Activated CD8-positive, alpha-beta memory T cell treated with anti-CD3 and anti-CD28 coated beads, Interleukin-2, amount 50 U/mL, for 1 hour (primary cell): ENCODE measurements around the gene KIAA0586.
"Not testable (repeated sequence)": the region's sequence is repeated elsewhere in the genome, so short reads cannot be mapped to it uniquely, and the experiment has no call there.

Source experiments
- DNase-seq: peaks from one replicate; pipeline ENCODE4 v3.0.0-alpha.2; 2020; ENCODE audit errors: extremely low read depth

The KIAA0586 gene

GRCh38 chr14:58464652-58465051 lies 37.1 kb downstream of the KIAA0586 start:
- no peak for DNase-seq

GRCh38 chr14:58465421-58465820 lies 37.9 kb downstream of the KIAA0586 start:
- DNase-seq = no peak

GRCh38 chr14:58466459-58466858 lies 38.9 kb downstream of the KIAA0586 start:
- no peak for DNase-seq

- DNase-seq = no peak
Measured at GRCh38 chr14:58467575-58467974, 40.1 kb downstream of the KIAA0586 start.

- no peak for DNase-seq
Measured at GRCh38 chr14:58469309-58469708, 41.8 kb downstream of the KIAA0586 start.

- no peak for DNase-seq
Measured at GRCh38 chr14:58476320-58476719, 48.8 kb downstream of the KIAA0586 start.

- DNase-seq = no peak
Measured at GRCh38 chr14:58477653-58478052, 50.1 kb downstream of the KIAA0586 start.

GRCh38 chr14:58478329-58478728 lies 50.8 kb downstream of the KIAA0586 start:
- DNase-seq = not testable (repeated sequence)

GRCh38 chr14:58479975-58480374 lies 52.5 kb downstream of the KIAA0586 start:
- no peak for DNase-seq

- no peak for DNase-seq
Measured at GRCh38 chr14:58484176-58484575, 56.7 kb downstream of the KIAA0586 start.

GRCh38 chr14:58488550-58488949 lies 61.0 kb downstream of the KIAA0586 start:
- no peak for DNase-seq

- no peak for DNase-seq
Measured at GRCh38 chr14:58491593-58491992, 64.1 kb downstream of the KIAA0586 start.

- DNase-seq = no peak
Measured at GRCh38 chr14:58492044-58492443, 64.5 kb downstream of the KIAA0586 start.

- DNase-seq = no peak
Measured at GRCh38 chr14:58501214-58501816, 73.8 kb downstream of the KIAA0586 start.

- DNase-seq = no peak
Measured at GRCh38 chr14:58513272-58513671, 85.8 kb downstream of the KIAA0586 start.

GRCh38 chr14:58517592-58517991 lies 90.1 kb downstream of the KIAA0586 start:
- no peak for DNase-seq

GRCh38 chr14:58525691-58526090 lies 98.2 kb downstream of the KIAA0586 start:
- not testable (repeated sequence) for DNase-seq

- no peak for DNase-seq
Measured at GRCh38 chr14:58533446-58533845, 105.9 kb downstream of the KIAA0586 start.

- no peak for DNase-seq
Measured at GRCh38 chr14:58535044-58535443, 107.5 kb downstream of the KIAA0586 start.

- no peak for DNase-seq
Measured at GRCh38 chr14:58537004-58537403, 109.5 kb downstream of the KIAA0586 start.

- DNase-seq = no peak
Measured at GRCh38 chr14:58540749-58541632, 113.5 kb downstream of the KIAA0586 start.

GRCh38 chr14:58541633-58542022 lies 114.1 kb downstream of the KIAA0586 start:
- DNase-seq = no peak

GRCh38 chr14:58543253-58543652 lies 115.7 kb downstream of the KIAA0586 start:
- no peak for DNase-seq
